Measurements from ENCODE around the gene GBGT1. TPM values are rescaled to one million over a fixed set of nuclear protein-coding genes. Genes with fewer than 3 reads are reported as not detected.

Gene GBGT1
- total and polyA plus RNA-seq, 4 donors = 6.1 to 42.9 (median 23.2) TPM

- H3K9ac ChIP-seq (ENCODE audit: insufficient read depth in 1 of 2, low read length in 2 of 2) = no peak overlapping the region
- ATAC-seq (ENCODE audit: insufficient read depth, low FRiP score) (no peak), DNase-seq (no peak)
- peaks cover 0 to 11% (median 3%) of the 10 kb centered on the region in 3 donors for H3K27me3 ChIP-seq (ENCODE audit: control insufficient read depth in 3 of 3, insufficient read depth in 3 of 3, low read length in 2 of 3)
- H3K27ac ChIP-seq (ENCODE audit: low read depth in 1 of 2, low read length in 1 of 2) = no peak overlapping the region
- WGBS, 2 donors = 72 to 81% methylated on average over 10 of the region's 10 CpGs
- no peaks in the 10 kb centered on the region for H3K4me1 ChIP-seq (ENCODE audit: control insufficient read depth in 5 of 5, insufficient read depth in 5 of 5, low read length in 5 of 5)
- H3K36me3 ChIP-seq (ENCODE audit: control insufficient read depth in 4 of 4, insufficient read depth in 4 of 4, low read length in 4 of 4) = no peaks in the 10 kb centered on the region
- no peak overlapping the region for H3K4me3 ChIP-seq
- TF ChIP-seq CTCF (IDR thresholded peaks at IDR 0.05; ENCODE audit: control extremely low read depth, extremely low read depth) = no peak
- peaks cover 0 to 2% (median 0%) of the 10 kb centered on the region in 4 donors for H3K9me3 ChIP-seq (ENCODE audit: control insufficient read depth in 4 of 4, insufficient read depth in 3 of 4, low read length in 3 of 4)
These were observed 39.9 kb upstream of the GBGT1 start for GRCh38 chr9:133203506-133204075.

- no peak overlapping the region for H3K9ac ChIP-seq (ENCODE audit: insufficient read depth in 1 of 2, low read length in 2 of 2)
- H3K27me3 ChIP-seq (ENCODE audit: control insufficient read depth in 3 of 3, insufficient read depth in 3 of 3, low read length in 2 of 3) = peaks cover 0 to 11% (median 3%) of the 10 kb centered on the region in 3 donors
- H3K36me3 ChIP-seq (ENCODE audit: control insufficient read depth in 4 of 4, insufficient read depth in 4 of 4, low read length in 4 of 4) = no peaks in the 10 kb centered on the region
- peaks cover 0 to 2% (median 0%) of the 10 kb centered on the region in 4 donors for H3K9me3 ChIP-seq (ENCODE audit: control insufficient read depth in 4 of 4, insufficient read depth in 3 of 4, low read length in 3 of 4)
- TF ChIP-seq CTCF (IDR thresholded peaks at IDR 0.05; ENCODE audit: control extremely low read depth, extremely low read depth) = no peak
- H3K4me3 ChIP-seq = no peak overlapping the region
- 82 to 92% methylated on average over 14 of the region's 14 CpGs for WGBS, 2 donors
- ATAC-seq (ENCODE audit: insufficient read depth, low FRiP score) (no peak), DNase-seq (no peak)
- no peak overlapping the region for H3K27ac ChIP-seq (ENCODE audit: low read depth in 1 of 2, low read length in 1 of 2)
- H3K4me1 ChIP-seq (ENCODE audit: control insufficient read depth in 5 of 5, insufficient read depth in 5 of 5, low read length in 5 of 5) = no peaks in the 10 kb centered on the region
These were observed 39.2 kb upstream of the GBGT1 start for GRCh38 chr9:133202688-133203453.

- Histone ChIP-seq H3K9me3 (ENCODE audit: control insufficient read depth in 4 of 4, insufficient read depth in 3 of 4, low read length in 3 of 4) (peaks cover 0 to 2% (median 0%) of the 10 kb centered on the region in 4 donors), H3K27ac (ENCODE audit: low read depth in 1 of 2, low read length in 1 of 2) (no peak overlapping the region), H3K9ac (ENCODE audit: insufficient read depth in 1 of 2, low read length in 2 of 2) (no peak overlapping the region), H3K36me3 (ENCODE audit: control insufficient read depth in 4 of 4, insufficient read depth in 4 of 4, low read length in 4 of 4) (no peaks in the 10 kb centered on the region), H3K4me1 (ENCODE audit: control insufficient read depth in 5 of 5, insufficient read depth in 5 of 5, low read length in 5 of 5) (no peaks in the 10 kb centered on the region), H3K4me3 (no peak overlapping the region), H3K27me3 (ENCODE audit: control insufficient read depth in 3 of 3, insufficient read depth in 3 of 3, low read length in 2 of 3) (peaks cover 0 to 11% (median 3%) of the 10 kb centered on the region in 3 donors)
- DNase-seq (no peak), ATAC-seq (ENCODE audit: insufficient read depth, low FRiP score) (no peak)
- no peak for TF ChIP-seq CTCF (IDR thresholded peaks at IDR 0.05; ENCODE audit: control extremely low read depth, extremely low read depth)
- 84 to 87% methylated on average over 11 of the region's 11 CpGs for WGBS, 2 donors
These were observed 38.4 kb upstream of the GBGT1 start for GRCh38 chr9:133202145-133202513.
